OCI-LY3 (cell line): Measurements from ENCODE around the gene PFKL.

Source experiments
- H2AFZ ChIP-seq: fragments of 200-600, 300-600 bp; shearing (Covaris generic); 2 replicates; pipeline ENCODE4 v1.6.0; 2014; ENCODE audit warnings: antibody characterized with exemption, low read depth, low read length
- H3K27ac ChIP-seq: fragments of 200-600, 300-600 bp; sonication (generic); 2 replicates; pipeline ENCODE4 v1.5.1; 2014; ENCODE audit warnings: mild to moderate bottlenecking, low read length, moderate library complexity, mixed read lengths
- H3K27me3 ChIP-seq: fragments of 200-600, 300-600 bp; sonication (generic); 2 replicates; pipeline ENCODE4 v1.6.1; 2014; ENCODE audit warnings: low read depth, low read length, mixed read lengths
- H3K36me3 ChIP-seq: fragments of 200-600, 300-600 bp; sonication (generic); replicated peaks from 2 replicates; pipeline ENCODE3; 2014; ENCODE audit warnings: low read depth, low read length, mixed read lengths
- H3K4me1 ChIP-seq: fragments of 300-600, 200-600 bp; sonication (generic); 2 replicates; pipeline ENCODE4 v1.6.1; 2014; ENCODE audit warnings: low read length, mixed read lengths
- H3K4me2 ChIP-seq: fragments of 200-600, 300-600 bp; sonication (generic); 2 replicates; pipeline ENCODE4 v1.6.1; 2014; ENCODE audit warnings: low read length, mixed read lengths
- H3K4me3 ChIP-seq: fragments of 300-600, 200-600 bp; sonication (generic); 2 replicates; pipeline ENCODE4 v1.5.1; 2014; ENCODE audit warnings: antibody characterized with exemption, mild to moderate bottlenecking, low read length, moderate library complexity
- H3K79me2 ChIP-seq: fragments of 300-600, 200-600 bp; shearing (Covaris generic); 2 replicates; pipeline ENCODE4 v1.6.1; 2014; ENCODE audit warnings: mild to moderate bottlenecking, low read length, mixed read lengths
- H3K9ac ChIP-seq: fragments of 300-600, 200-600 bp; shearing (Covaris generic); 2 replicates; pipeline ENCODE4 v1.6.0; 2014; ENCODE audit warnings: mild to moderate bottlenecking, low read length, moderate library complexity
- H3K9me3 ChIP-seq: fragments of 200-600, 300-600 bp; shearing (Covaris generic); 2 replicates; pipeline ENCODE4 v1.6.1; 2014; ENCODE audit warnings: low read length, mixed read lengths; ENCODE audit not compliant: insufficient read depth
- H4K20me1 ChIP-seq: fragments of 200-600, 300-600 bp; sonication (generic); 2 replicates; pipeline ENCODE4 v1.6.1; 2016; ENCODE audit warnings: low read length, mixed read lengths; ENCODE audit not compliant: insufficient read depth
- EZH2phosphoT487 ChIP-seq: fragments of 200-600 bp; shearing (Covaris generic); IDR thresholded peaks from 2 replicates; pipeline ENCODE4 v1.6.1; 2018; ENCODE audit warnings: antibody characterized with exemption, mixed run types, low read depth
- TF ChIP-seq, protein P1 (sequence below): fragments of 200-600, 300-600 bp; sonication (generic); IDR thresholded peaks from 2 replicates; pipeline ENCODE4 v1.5.1; 2014; ENCODE audit warnings: antibody characterized with exemption, low read length, low read depth

PFKL gene

GRCh38 chr21:44366586-44367211 lies 66.8 kb downstream of the PFKL start:
- Histone ChIP-seq H4K20me1 (no peaks in the 10 kb centered on the region), H3K79me2 (peaks cover 3% of the 10 kb centered on the region; the same call in 1 of the 2 replicates), H3K27me3 (no peaks in the 10 kb centered on the region), H3K9me3 (peaks cover 3% of the 10 kb centered on the region; the same call in 1 of the 2 replicates), H3K4me2 (no peak overlapping the region), H3K4me1 (no peaks in the 10 kb centered on the region), H3K36me3 (peaks cover 25% of the 10 kb centered on the region), H3K9ac (no peak overlapping the region), H3K27ac (no peak overlapping the region), H3K4me3 (no peak overlapping the region), H2AFZ (no peak overlapping the region)
- TF ChIP-seq, protein P1, sequence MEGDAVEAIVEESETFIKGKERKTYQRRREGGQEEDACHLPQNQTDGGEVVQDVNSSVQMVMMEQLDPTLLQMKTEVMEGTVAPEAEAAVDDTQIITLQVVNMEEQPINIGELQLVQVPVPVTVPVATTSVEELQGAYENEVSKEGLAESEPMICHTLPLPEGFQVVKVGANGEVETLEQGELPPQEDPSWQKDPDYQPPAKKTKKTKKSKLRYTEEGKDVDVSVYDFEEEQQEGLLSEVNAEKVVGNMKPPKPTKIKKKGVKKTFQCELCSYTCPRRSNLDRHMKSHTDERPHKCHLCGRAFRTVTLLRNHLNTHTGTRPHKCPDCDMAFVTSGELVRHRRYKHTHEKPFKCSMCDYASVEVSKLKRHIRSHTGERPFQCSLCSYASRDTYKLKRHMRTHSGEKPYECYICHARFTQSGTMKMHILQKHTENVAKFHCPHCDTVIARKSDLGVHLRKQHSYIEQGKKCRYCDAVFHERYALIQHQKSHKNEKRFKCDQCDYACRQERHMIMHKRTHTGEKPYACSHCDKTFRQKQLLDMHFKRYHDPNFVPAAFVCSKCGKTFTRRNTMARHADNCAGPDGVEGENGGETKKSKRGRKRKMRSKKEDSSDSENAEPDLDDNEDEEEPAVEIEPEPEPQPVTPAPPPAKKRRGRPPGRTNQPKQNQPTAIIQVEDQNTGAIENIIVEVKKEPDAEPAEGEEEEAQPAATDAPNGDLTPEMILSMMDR = no peak
- TF ChIP-seq EZH2phosphoT487 = no peak

GRCh38 chr21:44368711-44369446 lies 69.0 kb downstream of the PFKL start:
- H3K27me3 ChIP-seq = no peaks in the 10 kb centered on the region
- no peaks in the 10 kb centered on the region for H3K9me3 ChIP-seq
- no peak overlapping the region for H3K4me2 ChIP-seq
- no peak overlapping the region for H3K9ac ChIP-seq
- peaks cover 19% of the 10 kb centered on the region for H3K36me3 ChIP-seq
- no peak overlapping the region for H2AFZ ChIP-seq
- peaks cover 2% of the 10 kb centered on the region; the same call in 1 of the 2 replicates for H3K79me2 ChIP-seq
- H3K27ac ChIP-seq = no peak overlapping the region
- no peaks in the 10 kb centered on the region for H3K4me1 ChIP-seq
- H3K4me3 ChIP-seq = no peak overlapping the region
- TF ChIP-seq, protein P1 = no peak
- TF ChIP-seq EZH2phosphoT487 = no peak
- no peaks in the 10 kb centered on the region for H4K20me1 ChIP-seq

- Histone ChIP-seq H3K27ac (no peak overlapping the region), H3K4me2 (no peak overlapping the region), H2AFZ (no peak overlapping the region), H4K20me1 (no peaks in the 10 kb centered on the region), H3K4me3 (no peak overlapping the region), H3K27me3 (no peaks in the 10 kb centered on the region), H3K9ac (no peak overlapping the region), H3K9me3 (no peaks in the 10 kb centered on the region), H3K79me2 (no peaks in the 10 kb centered on the region), H3K36me3 (peaks cover 20% of the 10 kb centered on the region), H3K4me1 (no peaks in the 10 kb centered on the region)
- no peak for TF ChIP-seq EZH2phosphoT487
Measured at GRCh38 chr21:44370027-44370735, 70.3 kb downstream of the PFKL start.

DNA sequence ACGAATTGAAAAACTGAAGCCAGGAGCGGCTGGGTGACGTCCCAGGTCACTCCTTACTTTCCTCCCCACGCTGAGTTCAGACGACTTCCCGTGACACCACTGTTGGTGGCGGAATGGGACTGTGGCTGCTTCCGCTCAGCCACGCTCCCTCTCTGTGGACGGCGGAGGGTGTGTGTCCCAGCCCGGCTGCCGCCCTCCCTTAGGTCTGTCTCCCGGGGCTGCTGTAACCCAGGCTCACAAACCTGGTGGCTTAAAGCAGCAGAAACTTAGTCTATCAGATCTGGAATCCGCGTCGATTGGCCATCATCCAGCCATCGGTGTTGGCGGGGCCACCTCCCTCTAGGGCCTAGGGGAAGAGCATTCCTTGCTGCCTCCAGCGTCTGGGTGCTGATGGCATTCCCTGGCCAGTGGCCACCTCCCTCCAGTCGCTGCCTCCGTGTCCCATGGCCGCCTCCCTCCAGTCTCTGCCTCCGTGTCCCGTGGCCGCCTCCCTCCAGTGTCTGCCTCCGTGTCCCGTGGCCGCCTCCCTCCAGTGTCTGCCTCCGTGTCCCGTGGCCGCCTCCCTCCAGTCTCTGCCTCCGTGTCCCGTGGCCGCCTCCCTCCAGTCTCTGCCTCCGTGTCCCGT lies 71.0 kb downstream of the PFKL start:
- Histone ChIP-seq H2AFZ (no peak overlapping the region), H3K27ac (no peak overlapping the region), H3K9ac (no peak overlapping the region), H3K27me3 (no peaks in the 10 kb centered on the region), H3K79me2 (no peaks in the 10 kb centered on the region), H3K36me3 (peaks cover 26% of the 10 kb centered on the region), H4K20me1 (no peaks in the 10 kb centered on the region), H3K4me3 (no peak overlapping the region), H3K4me2 (no peak overlapping the region), H3K9me3 (no peaks in the 10 kb centered on the region), H3K4me1 (no peaks in the 10 kb centered on the region)
- TF ChIP-seq EZH2phosphoT487 = no peak
- TF ChIP-seq, protein P1 = no peak
